GM12873 (cell line): ENCODE data around the gene GAMT.

Source experiments
- TF ChIP-seq, protein P1 (sequence below): IDR thresholded peaks from 2 replicates; pipeline ENCODE4 v1.5.1; 2012; ENCODE audit warnings: low read depth, mild to moderate bottlenecking, moderate library complexity, low read length, control low read depth; ENCODE audit not compliant: insufficient read depth; ENCODE audit errors: missing control alignments

GAMT gene

DNA sequence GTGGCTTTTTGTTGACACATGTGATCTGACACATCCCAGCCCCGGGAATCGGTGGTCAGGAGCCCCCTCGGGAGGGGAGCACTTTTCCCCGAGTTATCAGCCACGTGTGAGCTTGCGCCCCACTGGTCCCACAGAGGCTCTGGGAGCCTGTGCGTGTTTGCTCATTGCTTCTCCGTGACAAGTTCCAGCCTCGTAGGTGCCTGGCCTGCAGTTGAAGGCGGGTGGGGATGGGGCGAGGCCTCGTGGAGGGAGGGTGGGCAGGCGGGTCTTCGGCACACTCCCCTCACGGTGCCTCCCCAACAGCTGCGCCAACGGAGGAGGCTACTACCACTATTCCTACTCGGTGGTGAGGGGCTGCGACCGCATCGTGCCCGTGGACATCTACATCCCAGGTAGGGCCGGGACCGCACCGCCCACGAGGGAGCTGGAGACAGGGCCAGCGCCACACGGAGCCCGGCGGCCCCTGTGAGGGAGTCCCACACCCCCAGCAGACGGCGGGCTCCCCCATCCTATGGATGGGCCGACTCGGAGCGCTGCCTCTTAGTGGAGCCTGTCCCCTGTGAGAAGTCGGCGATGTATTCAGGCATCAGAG is 8.3 kb downstream of the GAMT start:
- TF ChIP-seq, protein P1, sequence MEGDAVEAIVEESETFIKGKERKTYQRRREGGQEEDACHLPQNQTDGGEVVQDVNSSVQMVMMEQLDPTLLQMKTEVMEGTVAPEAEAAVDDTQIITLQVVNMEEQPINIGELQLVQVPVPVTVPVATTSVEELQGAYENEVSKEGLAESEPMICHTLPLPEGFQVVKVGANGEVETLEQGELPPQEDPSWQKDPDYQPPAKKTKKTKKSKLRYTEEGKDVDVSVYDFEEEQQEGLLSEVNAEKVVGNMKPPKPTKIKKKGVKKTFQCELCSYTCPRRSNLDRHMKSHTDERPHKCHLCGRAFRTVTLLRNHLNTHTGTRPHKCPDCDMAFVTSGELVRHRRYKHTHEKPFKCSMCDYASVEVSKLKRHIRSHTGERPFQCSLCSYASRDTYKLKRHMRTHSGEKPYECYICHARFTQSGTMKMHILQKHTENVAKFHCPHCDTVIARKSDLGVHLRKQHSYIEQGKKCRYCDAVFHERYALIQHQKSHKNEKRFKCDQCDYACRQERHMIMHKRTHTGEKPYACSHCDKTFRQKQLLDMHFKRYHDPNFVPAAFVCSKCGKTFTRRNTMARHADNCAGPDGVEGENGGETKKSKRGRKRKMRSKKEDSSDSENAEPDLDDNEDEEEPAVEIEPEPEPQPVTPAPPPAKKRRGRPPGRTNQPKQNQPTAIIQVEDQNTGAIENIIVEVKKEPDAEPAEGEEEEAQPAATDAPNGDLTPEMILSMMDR, result no peak

DNA sequence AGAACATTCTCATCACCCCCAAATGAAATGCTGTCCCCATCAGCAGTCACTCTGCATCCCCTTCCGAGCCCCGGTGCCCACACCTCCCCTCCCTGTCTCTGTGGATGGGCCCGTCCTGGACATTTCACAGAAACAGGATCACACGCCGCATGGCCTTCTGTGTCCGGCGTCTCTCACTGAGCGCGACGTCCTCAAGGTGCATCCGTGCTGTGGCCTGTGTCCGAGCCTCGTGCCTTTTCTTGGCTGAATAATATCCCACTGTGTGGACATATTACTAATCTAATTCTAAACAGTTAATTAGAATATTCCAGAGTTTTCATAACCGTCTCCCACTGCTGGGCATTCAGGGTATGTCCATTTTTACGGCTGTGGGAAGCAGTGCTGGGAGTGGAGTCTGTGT is 8.9 kb downstream of the GAMT start:
- TF ChIP-seq, protein P1, result no peak

DNA sequence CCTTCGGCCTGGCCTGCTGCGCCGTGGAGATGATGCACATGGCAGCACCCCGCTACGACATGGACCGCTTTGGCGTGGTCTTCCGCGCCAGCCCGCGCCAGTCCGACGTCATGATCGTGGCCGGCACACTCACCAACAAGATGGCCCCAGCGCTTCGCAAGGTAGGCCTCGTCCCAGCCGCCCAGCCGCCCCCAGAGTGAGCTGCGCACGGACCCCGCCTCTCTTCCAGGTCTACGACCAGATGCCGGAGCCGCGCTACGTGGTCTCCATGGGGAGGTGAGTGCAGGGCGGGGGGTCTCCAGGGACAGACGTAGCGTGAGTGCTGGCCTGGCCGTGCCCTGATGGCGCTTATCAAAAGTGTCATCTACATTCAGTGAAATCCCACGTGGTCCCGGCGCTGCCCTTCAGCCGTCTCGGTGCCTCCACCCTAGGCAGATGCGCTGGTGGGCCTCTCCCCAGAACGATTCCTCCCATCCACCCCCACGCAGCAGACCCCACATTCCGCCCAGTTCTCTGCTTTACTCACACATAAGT is 10.4 kb downstream of the GAMT start:
- TF ChIP-seq, protein P1, result no peak

DNA sequence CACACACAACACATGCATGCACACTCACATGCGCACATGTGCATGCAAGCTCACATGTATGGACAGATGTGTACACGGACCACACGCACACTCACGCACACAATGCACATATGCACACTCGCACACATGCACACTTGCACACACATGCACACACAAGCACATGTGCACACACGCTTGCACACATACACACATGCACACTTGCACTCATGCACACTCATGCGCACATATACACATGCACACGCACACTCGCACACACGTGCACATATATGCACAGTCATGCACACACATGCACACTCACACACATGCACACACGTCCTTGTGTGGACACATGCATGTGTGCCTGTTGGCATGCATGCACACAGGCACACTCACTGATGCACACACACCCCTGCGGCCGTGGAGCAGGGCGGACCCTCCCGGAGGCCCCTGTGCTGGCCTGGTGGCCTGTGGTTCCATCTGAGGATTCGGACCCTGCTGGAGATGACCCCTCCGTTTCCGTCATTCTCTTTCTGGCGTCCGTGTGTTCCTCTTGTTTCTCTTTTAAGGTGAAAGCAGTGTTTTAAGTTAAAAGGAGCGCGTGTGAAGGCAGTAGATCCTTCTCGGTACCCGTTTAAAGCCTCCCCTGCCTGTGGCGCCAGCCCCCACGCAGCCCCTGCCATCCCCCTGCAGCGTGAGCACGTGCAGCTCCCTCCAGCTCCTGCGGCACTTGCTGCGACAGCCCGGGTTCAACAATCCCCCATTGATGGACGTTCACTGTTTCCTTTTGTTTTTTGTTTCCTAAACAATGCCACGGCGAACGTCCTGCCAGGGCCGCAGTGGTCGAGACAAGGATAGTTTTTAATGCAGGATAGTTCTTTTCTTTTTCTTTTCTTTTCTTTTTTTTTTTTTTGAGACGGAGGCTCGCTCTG is 12.1 kb downstream of the GAMT start:
- TF ChIP-seq, protein P1, result no peak

DNA sequence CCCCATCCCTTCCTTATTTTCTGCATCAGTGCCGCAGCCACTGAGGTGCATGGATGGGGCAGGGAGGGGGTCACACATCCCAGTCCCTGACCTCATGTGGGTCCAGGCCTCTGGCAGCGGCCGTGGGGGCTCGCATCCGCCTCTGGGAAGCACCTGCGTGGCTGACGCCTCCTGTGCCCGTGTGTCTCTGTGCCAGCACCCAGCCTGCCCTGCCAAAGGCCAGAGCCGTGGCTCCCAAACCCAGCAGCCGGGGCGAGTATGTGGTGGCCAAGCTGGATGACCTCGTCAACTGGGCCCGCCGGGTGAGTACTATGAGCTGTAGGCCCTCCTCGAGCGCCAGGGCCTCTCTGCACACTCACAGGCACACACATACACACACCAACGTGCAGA is 12.7 kb downstream of the GAMT start:
- TF ChIP-seq, protein P1, result no peak

DNA sequence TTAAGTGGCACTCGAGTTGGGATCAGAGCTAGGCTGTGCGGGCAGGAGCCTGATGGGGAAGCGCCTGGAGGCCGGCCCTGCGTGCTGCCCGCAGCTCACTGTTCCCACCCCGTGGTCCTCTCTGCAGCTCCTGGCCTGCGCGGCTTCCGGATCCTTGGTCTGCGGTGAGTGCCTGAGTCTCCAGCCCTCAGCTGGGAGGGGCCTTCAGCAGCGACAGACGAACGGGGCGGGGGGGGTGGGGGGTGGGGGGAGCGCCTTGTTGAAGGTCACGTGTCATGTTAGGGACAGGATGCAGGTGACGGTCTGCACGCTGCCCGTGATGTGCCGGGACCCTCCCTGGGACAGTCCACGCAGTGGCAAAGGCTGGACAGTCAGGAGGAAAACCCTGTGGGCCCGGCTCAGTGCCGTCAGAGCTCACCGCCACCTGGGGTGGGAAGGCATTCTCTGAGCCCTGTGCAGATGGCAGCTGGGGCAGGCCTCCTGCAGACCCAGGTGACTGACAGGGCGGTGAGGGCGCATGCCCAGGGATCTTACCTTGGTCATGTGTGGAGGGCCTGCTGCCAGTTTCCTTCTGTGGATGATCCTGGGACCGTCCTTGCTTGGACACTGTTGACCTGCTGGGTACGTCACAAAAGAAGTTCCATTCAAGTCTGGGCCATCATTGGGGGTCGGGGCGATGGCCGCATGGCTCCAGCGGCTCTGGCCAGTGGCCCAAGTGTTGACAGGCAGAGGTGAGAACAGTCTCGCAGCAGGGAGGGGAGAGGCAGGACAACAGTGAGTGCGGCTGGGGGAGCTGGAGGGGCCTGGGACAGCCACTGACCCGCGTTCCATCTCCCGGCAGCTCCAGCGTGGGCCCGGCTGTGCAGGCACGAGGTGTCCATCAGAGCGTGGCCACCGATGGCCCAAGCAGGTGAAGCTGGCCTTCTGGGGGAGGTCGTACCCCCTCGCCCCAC is 13.4 kb downstream of the GAMT start:
- TF ChIP-seq, protein P1, result no peak
